HG02943 (cell line): ENCODE results near the gene WDR73.

ENCODE experiments used
- ATAC-seq: cut with Tn5 transposase; IDR thresholded peaks from one replicate; pipeline ENCODE4 v1.9.1; 2021; ENCODE audit warnings: mild to moderate bottlenecking, low read depth, moderate library complexity; ENCODE audit not compliant: unreplicated experiment

The WDR73 gene

DNA sequence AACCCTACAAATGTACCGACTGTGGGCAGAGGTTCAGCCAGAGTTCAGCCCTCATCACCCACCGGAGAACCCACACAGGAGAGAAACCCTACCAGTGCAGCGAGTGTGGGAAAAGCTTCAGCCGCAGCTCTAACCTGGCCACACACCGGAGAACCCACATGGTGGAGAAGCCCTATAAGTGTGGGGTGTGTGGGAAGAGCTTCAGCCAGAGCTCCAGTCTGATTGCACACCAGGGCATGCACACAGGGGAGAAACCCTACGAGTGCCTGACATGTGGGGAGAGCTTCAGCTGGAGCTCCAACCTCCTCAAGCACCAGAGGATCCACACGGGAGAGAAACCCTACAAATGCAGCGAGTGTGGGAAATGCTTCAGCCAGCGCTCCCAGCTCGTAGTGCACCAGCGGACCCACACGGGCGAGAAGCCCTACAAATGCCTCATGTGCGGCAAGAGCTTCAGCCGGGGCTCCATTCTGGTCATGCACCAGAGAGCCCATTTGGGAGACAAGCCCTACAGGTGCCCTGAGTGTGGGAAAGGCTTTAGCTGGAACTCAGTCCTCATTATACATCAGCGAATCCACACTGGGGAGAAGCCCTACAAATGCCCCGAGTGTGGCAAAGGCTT, 32.6 kb downstream of the WDR73 start:
- no peak for ATAC-seq

DNA sequence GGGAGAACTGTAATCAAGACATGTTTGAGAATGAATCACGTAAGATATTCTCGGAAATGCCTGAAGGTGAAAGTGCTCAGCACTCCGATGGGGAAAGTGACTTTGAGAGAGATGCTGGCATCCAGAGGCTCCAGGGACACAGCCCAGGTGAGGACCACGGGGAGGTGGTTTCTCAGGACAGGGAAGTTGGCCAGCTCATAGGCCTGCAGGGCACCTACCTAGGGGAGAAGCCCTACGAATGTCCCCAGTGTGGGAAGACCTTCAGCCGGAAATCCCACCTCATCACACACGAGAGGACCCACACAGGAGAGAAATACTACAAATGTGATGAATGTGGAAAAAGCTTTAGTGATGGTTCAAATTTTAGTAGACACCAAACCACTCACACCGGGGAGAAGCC, 33.5 kb downstream of the WDR73 start:
- no peak for ATAC-seq

DNA sequence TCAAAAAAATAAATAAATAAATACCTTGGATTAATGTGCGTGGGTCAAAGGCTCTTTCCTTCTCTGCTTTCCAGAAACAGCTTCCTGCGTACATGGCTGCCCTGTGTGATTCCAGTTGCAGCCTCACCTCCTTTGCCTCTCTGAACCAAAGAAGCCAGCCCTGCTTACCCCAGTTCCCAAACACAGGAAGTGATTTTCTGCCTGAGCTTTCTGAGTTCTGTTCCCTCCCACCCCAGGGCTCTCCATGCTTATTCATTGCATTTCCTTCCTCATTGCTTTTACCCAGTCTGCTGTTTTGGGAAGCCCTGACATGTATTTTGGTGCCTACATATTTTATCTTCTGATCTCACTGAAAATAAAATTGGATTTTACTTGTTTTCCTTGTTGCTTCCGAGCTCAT, 37.8 kb downstream of the WDR73 start:
- ATAC-seq, result no peak

DNA sequence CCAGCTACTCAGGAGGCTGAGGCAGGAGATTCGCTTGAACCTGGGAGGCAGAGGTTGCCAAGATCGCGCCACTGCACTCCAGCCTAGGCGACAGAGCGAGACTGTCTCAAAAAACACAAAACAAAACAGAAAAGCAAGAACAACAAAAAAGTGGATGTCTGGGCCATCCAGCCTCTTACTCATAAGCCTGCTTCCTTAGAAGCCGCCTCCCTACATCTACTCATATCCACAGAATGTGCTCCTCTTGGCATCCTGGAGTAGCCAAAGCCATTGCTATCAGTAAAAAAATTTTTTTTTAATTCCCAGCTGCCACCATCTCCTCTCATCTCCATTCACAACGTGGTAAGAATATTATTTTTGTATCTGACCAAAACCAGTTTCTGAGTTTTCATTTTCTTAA, 42.5 kb downstream of the WDR73 start:
- ATAC-seq, result no peak

DNA sequence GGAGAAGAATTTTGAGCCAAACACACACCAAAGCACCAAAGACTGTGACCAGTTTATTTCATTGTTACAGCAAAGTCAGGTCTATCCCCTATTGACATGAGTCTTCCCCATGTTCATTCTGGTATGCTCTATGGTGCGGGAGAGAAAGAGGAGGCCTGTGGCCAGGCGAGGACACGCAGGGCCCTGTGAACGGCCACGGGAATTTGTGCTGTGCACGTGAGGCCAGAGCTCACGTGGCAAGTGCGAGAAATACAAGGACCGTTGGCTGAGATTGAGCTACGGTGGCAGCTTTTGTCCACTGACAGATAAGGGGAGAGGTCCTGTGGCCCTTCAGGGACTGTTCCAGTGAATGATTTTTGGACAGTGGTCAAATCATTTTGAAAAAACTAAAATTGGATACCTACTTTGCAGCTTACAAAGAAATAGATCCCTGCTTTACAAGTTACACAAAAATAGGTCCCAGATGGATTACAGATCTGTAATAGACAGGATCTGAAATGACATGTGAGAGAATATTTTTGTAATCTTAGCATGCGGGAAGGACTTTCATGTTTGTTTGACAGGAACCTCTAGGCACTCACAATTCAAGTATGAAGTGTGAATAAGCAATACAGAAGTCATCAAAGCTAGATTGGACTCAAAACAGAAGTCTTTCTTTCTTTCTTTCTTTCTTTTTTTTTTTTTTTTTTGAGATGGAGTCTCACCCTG, 44.1 kb downstream of the WDR73 start:
- ATAC-seq, result no peak

GRCh38 chr15:84608707-84609284, 45.3 kb downstream of the WDR73 start:
- no peak for ATAC-seq

- no peak for ATAC-seq
These were observed 47.4 kb downstream of the WDR73 start for GRCh38 chr15:84606653-84607120.

DNA sequence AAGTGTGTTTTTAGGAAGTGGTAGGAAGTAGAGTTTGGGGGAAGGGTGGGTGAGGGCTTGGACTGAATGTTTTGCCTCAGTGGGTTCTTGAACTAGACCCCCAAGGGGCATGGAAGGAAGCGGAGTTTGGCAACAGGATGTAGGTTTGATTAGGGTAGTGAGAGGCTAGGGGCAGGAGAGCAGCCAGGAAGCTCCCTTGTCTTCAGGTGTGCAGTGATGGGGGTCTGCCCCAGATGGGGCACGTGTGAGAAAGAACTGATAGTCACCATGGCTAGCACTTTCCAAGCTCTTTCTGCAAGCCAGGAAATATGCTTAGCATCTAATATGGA, 48.6 kb downstream of the WDR73 start:
- ATAC-seq, result no peak

GRCh38 chr15:84604826-84605553, 49.1 kb downstream of the WDR73 start:
- ATAC-seq, result no peak

DNA sequence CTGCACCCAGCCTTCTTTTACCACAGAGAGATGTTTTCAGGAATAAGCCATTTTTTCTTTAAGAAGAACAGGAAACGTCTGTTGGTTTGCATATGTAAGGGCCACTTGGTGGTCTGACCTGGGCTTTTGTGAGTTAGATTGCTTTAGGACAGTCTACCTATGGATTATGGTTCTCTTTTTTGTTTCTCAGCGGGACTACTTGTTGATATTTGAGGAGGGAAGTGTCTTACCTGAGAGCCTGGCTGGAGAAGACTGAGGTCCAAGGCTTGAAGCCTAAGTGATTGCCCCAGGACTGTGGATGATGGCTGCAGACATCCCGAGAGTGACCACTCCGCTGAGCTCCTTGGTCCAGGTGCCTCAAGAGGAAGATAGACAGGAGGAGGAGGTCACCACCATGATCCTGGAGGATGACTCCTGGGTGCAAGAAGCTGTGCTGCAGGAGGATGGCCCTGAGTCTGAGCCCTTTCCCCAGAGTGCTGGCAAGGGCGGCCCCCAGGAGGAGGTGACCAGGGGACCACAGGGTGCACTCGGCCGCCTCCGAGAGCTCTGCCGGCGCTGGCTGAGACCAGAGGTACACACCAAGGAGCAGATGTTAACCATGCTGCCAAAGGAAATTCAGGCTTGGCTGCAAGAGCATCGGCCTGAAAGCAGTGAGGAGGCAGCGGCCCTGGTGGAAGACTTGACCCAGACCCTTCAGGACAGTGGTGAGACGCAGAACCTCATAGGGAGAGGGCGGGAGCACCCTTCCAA, 50.3 kb downstream of the WDR73 start:
- no peak for ATAC-seq

GRCh38 chr15:84601555-84601838, 52.6 kb downstream of the WDR73 start:
- no peak for ATAC-seq

DNA sequence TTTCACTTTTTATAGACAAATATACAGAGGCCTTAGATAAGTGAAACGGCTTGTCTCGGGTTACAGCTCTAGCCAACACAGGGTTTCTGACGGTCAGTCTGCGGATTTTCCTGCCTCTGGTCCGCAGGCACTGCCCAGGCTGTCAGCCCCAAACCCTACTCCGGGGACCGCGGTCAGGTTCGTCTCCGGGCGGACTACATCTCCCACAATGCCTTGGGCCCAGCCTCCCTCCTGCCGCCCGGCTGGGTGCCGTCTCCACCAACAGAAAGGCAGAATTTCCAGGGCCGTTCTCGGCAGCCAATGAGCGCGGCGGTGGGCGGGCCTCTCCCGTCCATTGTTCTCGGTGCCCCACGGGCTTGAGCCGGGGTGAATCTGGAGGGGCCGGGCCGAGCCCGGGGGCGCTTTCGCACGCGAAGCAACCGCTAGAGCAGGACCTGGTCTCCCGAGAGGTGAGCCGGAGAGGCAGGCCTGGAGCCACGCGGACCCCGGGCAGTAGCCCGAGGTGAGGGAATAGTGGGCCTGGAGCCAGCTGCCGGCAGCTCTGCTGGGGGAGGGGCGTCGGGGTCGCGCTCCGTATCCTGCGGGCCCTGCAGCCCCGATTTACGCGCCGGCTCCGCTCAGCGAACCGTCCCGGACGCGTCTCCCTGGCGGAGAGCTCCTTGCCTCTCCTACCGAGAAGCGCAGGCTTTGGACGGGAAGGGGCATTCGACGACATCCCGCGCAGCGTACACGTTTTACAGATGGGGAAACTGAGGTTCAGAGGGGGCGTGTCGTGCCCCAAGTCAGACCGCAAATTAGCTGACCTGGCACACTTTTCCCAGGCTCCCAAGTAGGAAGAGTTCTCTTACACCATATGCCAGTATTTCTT, 53.2 kb downstream of the WDR73 start, which contains the start of gene ZSCAN2:
Gene ZSCAN2, plus strand, starts transcription at position 323 of the 868 bp plus-strand sequence. CDS start 2,919 bp downstream, outside the sequence.
- ATAC-seq, result peak; percentile 97

DNA sequence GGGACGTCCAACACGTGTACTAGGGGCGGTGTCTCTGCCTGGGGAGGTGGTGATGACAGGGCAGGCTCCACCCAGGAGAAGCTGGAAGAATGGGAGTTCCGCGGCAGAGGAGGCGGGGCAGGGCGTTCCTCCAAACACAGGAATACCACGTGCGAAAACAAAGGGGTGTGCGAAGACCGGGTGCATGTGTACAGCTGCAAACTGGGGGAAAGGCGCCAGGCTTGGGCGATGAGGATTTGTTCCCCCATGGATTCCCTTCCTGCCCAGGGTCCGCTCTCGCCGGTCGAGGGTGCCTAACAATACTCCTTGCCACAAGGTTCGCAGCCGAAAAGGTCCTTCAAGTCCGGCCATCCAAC, 53.8 kb downstream of the WDR73 start:
- ATAC-seq, result peak; percentile 6

DNA sequence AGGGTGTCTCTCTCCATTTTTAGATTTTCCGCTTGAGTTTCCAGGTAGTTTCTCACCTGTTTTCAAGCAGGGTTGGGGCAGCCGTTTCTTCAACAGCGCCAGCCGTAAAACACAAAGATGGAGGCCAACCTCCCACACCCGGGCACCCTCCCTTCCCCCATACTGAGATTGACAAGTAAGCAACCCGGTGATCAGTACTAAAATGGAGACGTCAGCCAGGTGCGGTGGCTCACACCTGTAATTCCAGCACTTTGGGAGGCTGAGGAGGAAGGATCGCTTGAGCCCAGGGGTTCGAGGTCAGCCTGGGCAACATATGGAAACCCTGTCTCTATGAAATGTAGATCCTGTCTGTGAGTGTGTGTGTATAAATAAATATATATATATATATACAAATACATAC, 54.2 kb downstream of the WDR73 start:
- no peak for ATAC-seq

DNA sequence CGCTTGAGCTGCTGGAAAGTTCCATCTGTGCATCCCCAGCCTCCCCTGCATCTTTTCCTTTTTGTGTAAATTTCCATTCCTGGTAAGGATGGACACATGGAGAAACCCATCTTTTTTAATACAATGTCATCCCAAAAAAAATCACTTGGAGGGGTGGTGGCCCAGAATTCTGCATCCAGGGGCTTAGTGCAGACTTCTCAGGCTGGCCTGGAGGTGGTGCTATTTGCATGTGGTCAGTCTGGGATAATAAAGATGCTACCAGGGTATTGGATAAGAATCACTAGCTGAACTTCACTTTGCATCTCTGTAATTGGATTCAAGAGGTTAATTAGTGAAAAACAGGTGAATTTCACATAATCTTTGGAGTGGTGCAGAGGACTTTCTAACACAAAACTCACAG, 55.1 kb downstream of the WDR73 start:
- ATAC-seq, result no peak

- no peak for ATAC-seq
These were observed 55.8 kb downstream of the WDR73 start for GRCh38 chr15:84598250-84598649.

DNA sequence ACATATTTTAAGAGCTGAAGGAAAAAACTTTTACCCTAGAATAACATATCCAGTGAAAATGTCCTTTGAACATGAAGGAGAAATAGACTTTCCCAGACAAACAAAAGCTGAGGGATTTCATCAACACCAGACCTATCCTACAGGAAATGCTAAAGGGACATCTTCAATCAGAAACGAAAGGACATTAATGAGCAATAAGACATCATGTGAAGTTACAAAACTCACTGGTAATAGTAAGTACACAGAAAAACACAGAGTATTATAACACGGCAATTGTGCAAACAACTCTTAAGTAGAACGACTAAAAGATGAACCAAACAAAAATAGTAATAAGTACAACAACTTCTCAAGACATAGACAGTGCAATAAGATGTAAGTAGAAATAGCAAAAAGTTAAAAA, 56.8 kb downstream of the WDR73 start:
- no peak for ATAC-seq

DNA sequence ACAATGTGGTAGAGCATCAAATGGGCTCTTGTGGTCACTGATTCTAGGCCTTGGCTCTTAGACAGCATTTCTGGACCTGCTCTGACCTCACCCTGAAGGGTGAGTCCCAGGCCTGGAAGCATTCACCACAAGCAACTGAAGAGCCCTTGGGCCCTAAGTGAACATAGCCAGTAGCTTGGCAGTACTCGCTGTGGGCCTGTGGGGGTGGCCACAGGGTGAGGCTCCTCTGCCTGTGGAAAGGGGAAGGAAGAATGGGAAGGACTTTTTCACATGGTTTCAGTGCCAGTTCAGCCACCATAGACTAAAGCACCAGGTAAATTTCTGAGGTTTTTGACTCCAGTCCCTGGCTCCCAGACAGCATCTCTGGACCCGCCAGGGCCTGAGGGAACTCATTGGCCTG, 58.4 kb downstream of the WDR73 start:
- no peak for ATAC-seq

DNA sequence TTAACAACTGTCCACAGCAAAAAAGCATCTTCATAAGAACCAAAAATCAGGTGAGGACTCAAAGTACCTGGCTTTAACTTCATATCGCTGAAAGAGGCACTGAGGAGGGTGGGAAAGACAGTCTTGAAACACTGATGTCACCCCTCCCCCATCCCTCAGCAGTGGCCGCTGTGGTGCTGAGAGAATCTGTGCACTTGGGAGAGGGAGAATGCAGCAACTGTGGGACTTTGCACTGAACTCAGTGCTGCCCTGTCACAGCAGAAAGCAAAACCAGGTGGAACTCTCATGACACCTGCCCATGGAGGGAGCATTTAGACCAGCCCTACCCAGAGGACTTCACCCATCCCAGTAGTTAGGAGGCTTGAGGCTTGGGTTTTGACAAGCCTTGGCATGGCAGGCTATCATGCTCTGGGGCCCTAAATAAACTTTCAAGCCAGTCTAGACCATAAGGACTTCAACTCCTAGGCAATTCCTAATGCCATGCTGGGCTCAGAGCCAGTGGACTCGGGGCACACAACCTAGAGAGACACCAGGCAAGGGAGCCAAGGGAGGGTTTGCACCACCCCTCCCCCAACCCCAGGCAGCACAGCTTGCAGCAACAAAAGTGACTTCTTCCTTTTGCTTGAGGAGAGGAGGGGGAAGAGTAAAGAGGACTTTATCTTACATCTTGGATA, 59.3 kb downstream of the WDR73 start:
- no peak for ATAC-seq
